CD4-positive, alpha-beta memory T cell (primary cell): ENCODE measurements around the gene CRYGA. TPM values are rescaled to one million over a fixed set of nuclear protein-coding genes. Genes with fewer than 3 reads are reported as not detected.

Experiments
- CTCF ChIA-PET: fragments of 350-600 bp; sonication (Branson Sonifier 250); formaldehyde crosslinking; loops from one replicate; lab custom pipeline; 2021; ENCODE audit warnings: inconsistent platforms; ENCODE audit not compliant: partially characterized antibody; lab: Charles Lee
- POLR2A ChIA-PET: fragments of 350-600 bp; sonication (Branson Sonifier 250); formaldehyde crosslinking; loops from one replicate; lab custom pipeline; 2021; ENCODE audit not compliant: partially characterized antibody; lab: Charles Lee
- DNase-seq, 5 donors: peaks; one replicate each; pipeline versions ENCODE4 v3.0.0 to v3.0.0-alpha.2; 2020 to 2022; ENCODE audit warnings: mixed read lengths in 1 of 5
- H3K27ac ChIP-seq: one replicate; pipeline ENCODE4 v1.7.0; 2013; ENCODE audit warnings: low read depth, low read length
- H3K27me3 ChIP-seq: 2 replicates; pipeline ENCODE4 v1.7.0; 2013; ENCODE audit warnings: mild to moderate bottlenecking, low read length, moderate library complexity; ENCODE audit not compliant: insufficient read depth
- H3K36me3 ChIP-seq: 2 replicates; pipeline ENCODE4 v1.7.0; 2013; ENCODE audit warnings: mild to moderate bottlenecking, low read length, moderate library complexity; ENCODE audit not compliant: insufficient read depth
- H3K4me1 ChIP-seq: 2 replicates; pipeline ENCODE4 v1.7.0; 2013; ENCODE audit warnings: mild to moderate bottlenecking, low read length, moderate library complexity; ENCODE audit not compliant: insufficient read depth
- H3K4me3 ChIP-seq, 2 donors: one replicate each; pipeline ENCODE4 v1.7.0; 2013; ENCODE audit warnings: low read length in 2 of 2, mild to moderate bottlenecking in 1 of 2
- H3K9me3 ChIP-seq, 2 donors: one replicate each; pipeline ENCODE4 v1.7.0; 2013; ENCODE audit warnings: low read length in 2 of 2, control low read depth in 1 of 2; ENCODE audit not compliant: control insufficient read depth in 1 of 2
- H3K27ac Mint-ChIP-seq, 7 donors: one replicate each; pipeline ENCODE4 v1.8.0; 2020 to 2021; ENCODE audit warnings: mixed read lengths in 7 of 7, mild to moderate bottlenecking in 6 of 7, inconsistent platforms in 3 of 7, moderate library complexity in 3 of 7
- H3K27me3 Mint-ChIP-seq, 2 donors: one replicate each; pipeline ENCODE4 v1.8.0; 2020 to 2021; ENCODE audit warnings: mixed read lengths in 2 of 2
- H3K36me3 Mint-ChIP-seq, 2 donors: one replicate each; pipeline ENCODE4 v1.8.0; 2020 to 2021; ENCODE audit warnings: mixed read lengths in 2 of 2, inconsistent platforms in 1 of 2, mild to moderate bottlenecking in 1 of 2
- H3K4me1 Mint-ChIP-seq, 4 donors: one replicate each; pipeline ENCODE4 v1.8.0; 2020 to 2021; ENCODE audit warnings: mixed read lengths in 4 of 4, mild to moderate bottlenecking in 1 of 4
- H3K4me3 Mint-ChIP-seq, 8 donors: one replicate each; pipeline ENCODE4 v1.8.0; 2020 to 2021; ENCODE audit warnings: mixed read lengths in 8 of 8, mild to moderate bottlenecking in 7 of 8, moderate library complexity in 6 of 8, inconsistent platforms in 3 of 8
- H3K9me3 Mint-ChIP-seq, 8 donors: one replicate each; pipeline ENCODE4 v1.8.0; 2020 to 2021; ENCODE audit warnings: mixed read lengths in 8 of 8, mild to moderate bottlenecking in 5 of 8, inconsistent platforms in 3 of 8, moderate library complexity in 1 of 8
- intact Hi-C: fragments of 100-400 bp; cut with micrococcal nuclease; formaldehyde crosslinking; loops from one replicate; pipeline ENCODE4 v1.15.1; 2023
- polyA plus RNA-seq, 2 donors: library from polyadenylated mRNA; unstranded; fragments of 300-500 nt; fragmentation: Illumina TruSeq; gene quantifications; one replicate each; pipeline ENCODE4 v1.2.3, GENCODE V29; 2021
- total RNA-seq, 2 experiments: library from RNA; stranded (reverse); gene quantifications; one replicate each; pipeline ENCODE4 v1.2.3, GENCODE V29; 2021

The CRYGA gene
- total and polyA plus RNA-seq, 4 experiments from 2014 or later, result not detected

DNA sequence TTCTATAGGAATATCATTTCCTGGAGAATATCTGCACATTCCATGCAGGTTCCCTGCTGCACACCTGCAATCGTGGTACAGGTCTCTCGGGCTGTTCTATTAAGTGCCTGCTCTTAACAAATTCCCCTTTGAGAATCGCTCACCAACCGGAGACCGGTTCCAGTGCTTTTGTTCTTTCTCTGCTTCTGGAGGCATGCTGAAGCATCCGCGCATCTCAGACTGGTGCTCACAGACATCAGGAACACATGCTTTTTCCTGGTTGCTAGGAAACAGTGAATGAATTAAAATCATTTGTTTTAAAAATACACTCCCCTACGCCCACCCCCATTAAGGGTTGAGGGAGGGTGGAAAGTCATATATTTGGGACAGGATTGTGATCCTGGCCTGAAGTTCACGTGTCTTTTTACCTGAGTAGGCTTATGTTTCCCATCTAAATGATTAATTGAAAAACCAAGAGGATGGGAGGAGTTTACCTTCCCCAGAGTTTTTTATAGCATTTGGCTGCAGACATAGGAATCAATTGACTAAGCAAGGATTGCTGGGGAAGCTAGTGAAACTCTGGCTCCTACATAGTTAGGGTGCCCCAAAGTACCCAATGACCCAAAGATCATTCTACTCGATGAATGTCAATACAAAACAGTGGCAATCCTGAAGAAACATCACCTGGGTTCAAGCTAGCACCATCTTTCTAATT, 26.6 kb upstream of the CRYGA start, which contains the start of gene C2orf80:
C2orf80 (minus strand) TSS at position 221 of the 694 bp plus-strand sequence. CDS start 3,044 bp downstream, outside the sequence.
- Histone ChIP-seq H3K4me3 (no peak within 1 kb of the TSS), H3K4me1 (no peaks in the 10 kb centered on the region), H3K27ac (no peak within 1 kb of the TSS), H3K9me3 (no peaks in the 10 kb centered on the region), H3K36me3 (no peaks in the 10 kb centered on the region), H3K27me3 (no peaks in the 10 kb centered on the region)
- Mint-ChIP-seq H3K27ac (no peak within 1 kb of the TSS), H3K4me3 (no peak within 1 kb of the TSS), H3K36me3 (no peaks in the 10 kb centered on the region), H3K9me3 (no peaks in the 10 kb centered on the region), H3K4me1 (no peaks in the 10 kb centered on the region), H3K27me3 (peaks cover 6% of the 10 kb centered on the region in 2 donors)
- ChIA-PET CTCF (interaction anchor here (3.7 kb wide), 1 partner anchor 14 kb away, joined by 23 read pairs; no protein-coding TSS in a partner anchor), POLR2A (no interaction called here)
- intact Hi-C loops, result no loop called here
- no peak for DNase-seq

GRCh38 chr2:208189069-208189809, 25.9 kb upstream of the CRYGA start:
- CTCF ChIA-PET, result interaction anchor here (3.7 kb wide), 1 partner anchor 14 kb away, joined by 23 read pairs; no protein-coding TSS in a partner anchor
- H3K4me3 Mint-ChIP-seq, result no peak overlapping the region
- POLR2A ChIA-PET, result no interaction called here
- H3K4me1 Mint-ChIP-seq, result no peaks in the 10 kb centered on the region
- H3K36me3 ChIP-seq, result no peaks in the 10 kb centered on the region
- no peaks in the 10 kb centered on the region for H3K4me1 ChIP-seq
- H3K9me3 ChIP-seq, result no peaks in the 10 kb centered on the region
- DNase-seq, result no peak
- no peaks in the 10 kb centered on the region for H3K36me3 Mint-ChIP-seq
- H3K4me3 ChIP-seq, result no peak overlapping the region
- no peaks in the 10 kb centered on the region for H3K27me3 ChIP-seq
- H3K27ac Mint-ChIP-seq, result no peak overlapping the region
- no peaks in the 10 kb centered on the region for H3K9me3 Mint-ChIP-seq
- no peak overlapping the region for H3K27ac ChIP-seq
- peaks cover 4 to 9% of the 10 kb centered on the region in 2 donors for H3K27me3 Mint-ChIP-seq
- intact Hi-C loops, result no loop called here

DNA sequence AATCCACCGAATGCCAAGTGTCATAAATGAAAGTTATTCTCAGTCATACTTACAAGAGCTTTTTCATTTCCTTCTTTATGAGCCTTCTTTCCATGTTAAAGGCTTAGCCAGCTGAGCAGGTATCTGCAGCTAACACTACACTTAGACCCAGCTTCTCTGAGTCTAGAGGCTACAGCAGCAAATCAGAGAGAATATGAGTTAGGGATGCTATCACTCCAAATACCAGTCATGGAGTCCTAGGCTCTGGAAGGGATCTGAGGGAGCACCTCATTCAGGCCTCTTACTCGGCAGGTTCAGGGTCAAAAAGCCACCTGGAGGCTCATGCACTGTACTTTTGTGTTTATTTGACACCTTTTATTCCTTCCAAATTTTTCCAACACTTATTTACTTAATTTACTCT, 23.5 kb upstream of the CRYGA start:
- intact Hi-C loops, result no loop called here
- H3K36me3 Mint-ChIP-seq, result no peaks in the 10 kb centered on the region
- no peaks in the 10 kb centered on the region for H3K4me1 Mint-ChIP-seq
- no peaks in the 10 kb centered on the region for H3K9me3 Mint-ChIP-seq
- peaks cover 5 to 12% of the 10 kb centered on the region in 2 donors for H3K27me3 Mint-ChIP-seq
- H3K27ac ChIP-seq, result no peak overlapping the region
- no peaks in the 10 kb centered on the region for H3K36me3 ChIP-seq
- POLR2A ChIA-PET, result no interaction called here
- no peak overlapping the region for H3K27ac Mint-ChIP-seq
- no peaks in the 10 kb centered on the region for H3K27me3 ChIP-seq
- no peak overlapping the region for H3K4me3 Mint-ChIP-seq
- no peaks in the 10 kb centered on the region for H3K4me1 ChIP-seq
- CTCF ChIA-PET, result interaction anchor here (3.6 kb wide), 1 partner anchor 12 kb away, joined by 19 read pairs; no protein-coding TSS in a partner anchor
- H3K9me3 ChIP-seq, result no peaks in the 10 kb centered on the region
- no peak overlapping the region for H3K4me3 ChIP-seq
- DNase-seq, result no peak

DNA sequence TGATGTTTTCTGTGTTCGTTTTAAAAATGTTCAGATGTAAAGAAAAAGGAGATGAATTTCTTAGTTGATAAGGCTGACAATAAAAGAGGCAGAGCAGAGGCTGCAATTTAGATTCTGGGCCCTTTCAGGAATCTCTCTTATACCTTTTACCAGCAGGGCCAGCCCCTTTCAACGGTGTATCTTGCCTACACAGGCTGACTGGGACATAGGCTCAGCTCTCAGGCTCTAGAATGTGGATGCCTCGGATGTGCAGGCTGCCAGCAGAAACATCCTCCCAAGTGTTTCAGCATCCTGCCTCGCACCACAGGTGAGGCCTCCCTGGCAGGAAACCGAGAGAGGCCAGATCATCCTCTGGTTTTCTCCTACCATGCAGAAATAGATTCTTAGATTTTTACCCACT, 23.1 kb upstream of the CRYGA start:
- no peak overlapping the region for H3K4me3 ChIP-seq
- no peaks in the 10 kb centered on the region for H3K36me3 ChIP-seq
- H3K27ac Mint-ChIP-seq, result peak overlapping the region in 1 of 7 donors; percentile 23
- ChIA-PET CTCF (interaction anchor here (3.6 kb wide), 1 partner anchor 11 kb away, joined by 19 read pairs; no protein-coding TSS in a partner anchor), POLR2A (no interaction called here)
- no peaks in the 10 kb centered on the region for H3K9me3 Mint-ChIP-seq
- no peaks in the 10 kb centered on the region for H3K4me1 ChIP-seq
- no peaks in the 10 kb centered on the region for H3K36me3 Mint-ChIP-seq
- no peaks in the 10 kb centered on the region for H3K9me3 ChIP-seq
- H3K4me3 Mint-ChIP-seq, result no peak overlapping the region
- H3K4me1 Mint-ChIP-seq, result no peaks in the 10 kb centered on the region
- no peak overlapping the region for H3K27ac ChIP-seq
- DNase-seq, result no peak
- intact Hi-C loops, result no loop called here
- no peaks in the 10 kb centered on the region for H3K27me3 ChIP-seq
- H3K27me3 Mint-ChIP-seq, result peaks cover 5 to 12% of the 10 kb centered on the region in 2 donors

GRCh38 chr2:208183972-208184705, 20.8 kb upstream of the CRYGA start:
- no peaks in the 10 kb centered on the region for H3K27me3 ChIP-seq
- H3K4me1 ChIP-seq, result no peaks in the 10 kb centered on the region
- Mint-ChIP-seq H3K27me3 (peaks cover 5 to 11% of the 10 kb centered on the region in 2 donors), H3K9me3 (no peaks in the 10 kb centered on the region), H3K36me3 (no peaks in the 10 kb centered on the region), H3K27ac (no peak overlapping the region), H3K4me3 (no peak overlapping the region), H3K4me1 (no peaks in the 10 kb centered on the region)
- H3K36me3 ChIP-seq, result no peaks in the 10 kb centered on the region
- no peak overlapping the region for H3K27ac ChIP-seq
- intact Hi-C loops, result no loop called here
- no peak for DNase-seq
- H3K9me3 ChIP-seq, result no peaks in the 10 kb centered on the region
- CTCF ChIA-PET, result interaction anchor here (0.9 to 3.6 kb wide), 2 partner anchors 9 to 11 kb away, joined by 3 to 19 read pairs; no protein-coding TSS in a partner anchor
- H3K4me3 ChIP-seq, result no peak overlapping the region
- POLR2A ChIA-PET, result no interaction called here

DNA sequence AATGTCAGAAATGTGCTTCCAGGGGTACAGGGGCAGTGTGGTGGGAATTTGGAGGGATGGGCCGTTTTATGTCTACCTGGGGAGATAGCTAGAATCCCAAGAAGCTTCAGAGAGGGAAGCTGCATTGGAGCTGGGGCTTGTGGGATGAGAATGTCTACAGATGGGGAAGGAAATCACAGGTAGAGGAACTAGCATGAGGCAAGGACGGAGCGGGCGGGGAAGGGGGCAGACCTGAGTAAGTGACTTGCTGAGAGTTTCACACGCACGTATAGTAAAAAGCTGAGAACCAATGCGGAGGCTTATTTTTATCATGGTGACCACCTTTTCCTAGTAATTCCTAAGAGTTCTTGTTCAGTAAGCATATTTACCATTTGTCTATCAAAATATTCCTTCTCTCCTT, 20.1 kb upstream of the CRYGA start:
- no peaks in the 10 kb centered on the region for H3K4me1 ChIP-seq
- Mint-ChIP-seq H3K27me3 (peaks cover 5 to 11% of the 10 kb centered on the region in 2 donors), H3K9me3 (no peaks in the 10 kb centered on the region), H3K27ac (no peak overlapping the region), H3K36me3 (no peaks in the 10 kb centered on the region), H3K4me1 (no peaks in the 10 kb centered on the region), H3K4me3 (no peak overlapping the region)
- ChIA-PET CTCF (no interaction called here), POLR2A (no interaction called here)
- intact Hi-C loops, result no loop called here
- no peak for DNase-seq
- H3K9me3 ChIP-seq, result no peaks in the 10 kb centered on the region
- H3K27ac ChIP-seq, result no peak overlapping the region
- H3K4me3 ChIP-seq, result no peak overlapping the region
- no peaks in the 10 kb centered on the region for H3K27me3 ChIP-seq
- no peaks in the 10 kb centered on the region for H3K36me3 ChIP-seq

- H3K9me3 ChIP-seq, result no peaks in the 10 kb centered on the region
- peaks cover 5 to 13% of the 10 kb centered on the region in 2 donors for H3K27me3 Mint-ChIP-seq
- no peak overlapping the region for H3K4me3 ChIP-seq
- H3K27ac ChIP-seq, result no peak overlapping the region
- no peak overlapping the region for H3K4me3 Mint-ChIP-seq
- H3K4me1 ChIP-seq, result no peaks in the 10 kb centered on the region
- intact Hi-C loops, result no loop called here
- no peaks in the 10 kb centered on the region for H3K4me1 Mint-ChIP-seq
- H3K36me3 ChIP-seq, result no peaks in the 10 kb centered on the region
- DNase-seq, result no peak
- no peaks in the 10 kb centered on the region for H3K36me3 Mint-ChIP-seq
- H3K27ac Mint-ChIP-seq, result no peak overlapping the region
- ChIA-PET CTCF (interaction anchor here (1.1 kb wide), 1 partner anchor 117 kb away, joined by 3 read pairs; no protein-coding TSS in a partner anchor), POLR2A (no interaction called here)
- H3K27me3 ChIP-seq, result no peaks in the 10 kb centered on the region
- H3K9me3 Mint-ChIP-seq, result no peaks in the 10 kb centered on the region
These were observed 19.4 kb upstream of the CRYGA start for GRCh38 chr2:208182835-208183234.
